ENCODE measurements around the gene PRPF4.
"Not testable (repeated sequence)": the region's sequence is repeated elsewhere in the genome, so short reads cannot be mapped to it uniquely, and the experiment has no call there.

Gene PRPF4

DNA sequence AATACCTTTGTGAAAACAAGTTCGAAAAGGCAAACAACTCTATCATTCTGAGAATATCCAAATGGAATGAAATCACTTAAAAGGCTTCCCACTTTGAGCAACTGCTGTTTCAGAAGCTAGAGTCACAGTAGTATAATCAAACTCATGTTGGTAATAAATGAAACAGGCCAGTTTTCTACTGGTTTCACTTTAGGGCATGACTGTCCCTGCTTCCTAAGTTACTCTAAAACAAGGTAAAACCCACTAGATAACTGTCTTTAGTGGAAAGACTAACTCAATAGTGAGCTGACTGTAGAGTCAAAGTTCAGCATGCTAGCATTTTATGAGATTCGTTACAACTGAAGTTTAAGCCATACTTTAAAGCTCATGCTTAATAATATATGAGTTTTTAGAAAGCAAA lies 6.1 kb upstream of the PRPF4 start:
- DNase-seq = no peak

DNA sequence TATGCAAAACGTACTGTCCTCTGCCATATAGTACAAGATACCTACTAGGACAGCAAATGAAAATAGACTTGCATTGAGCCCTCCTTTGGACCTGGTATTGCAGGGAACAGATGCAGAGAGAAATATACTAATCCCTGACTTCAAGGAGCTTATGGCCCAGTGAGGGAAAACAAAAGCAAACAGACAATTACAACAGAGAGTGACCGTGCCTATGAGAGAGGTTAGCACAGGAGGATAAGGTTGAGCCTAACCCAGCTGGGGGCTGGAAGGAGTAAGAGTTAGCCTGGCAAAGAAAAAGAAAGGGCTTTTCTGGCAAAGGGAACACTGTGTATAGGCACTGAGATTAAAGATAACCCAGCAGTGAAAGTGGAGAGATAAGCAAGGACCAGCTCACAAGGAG lies 5.6 kb upstream of the PRPF4 start:
- no peak for DNase-seq

DNA sequence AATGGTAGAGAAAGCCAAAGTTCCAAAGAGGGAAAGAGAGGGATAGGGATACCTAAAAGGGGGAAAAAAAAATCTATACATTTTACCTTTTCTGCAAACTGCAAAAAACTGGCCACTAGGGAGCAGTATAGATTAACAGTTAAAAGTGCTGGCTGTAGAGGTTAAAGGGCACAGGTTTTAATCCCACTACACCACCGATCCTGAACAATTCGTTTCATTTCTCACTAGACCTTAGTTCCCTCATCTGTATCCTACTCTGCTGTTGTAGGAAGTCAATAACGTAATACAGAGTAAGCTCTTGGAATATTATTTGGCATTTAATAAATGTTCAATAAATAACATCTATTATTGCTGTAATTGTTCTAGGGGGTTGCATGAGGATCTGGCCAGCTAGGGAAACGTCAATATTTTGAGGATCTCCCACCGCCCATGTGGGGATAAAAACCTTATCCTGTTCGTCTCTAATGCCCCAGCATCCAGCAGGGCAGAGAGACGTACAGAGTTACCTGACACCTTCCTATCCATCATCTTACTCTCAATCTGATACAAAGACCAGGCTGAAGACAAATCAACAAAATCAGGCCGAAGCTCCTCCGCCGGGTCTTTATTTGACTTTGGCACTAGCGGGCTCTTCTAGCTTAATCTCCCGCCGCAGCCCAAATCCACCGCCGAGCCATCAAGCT lies 843 bp upstream of the PRPF4 start:
- DNase-seq = peak; percentile 58

DNA sequence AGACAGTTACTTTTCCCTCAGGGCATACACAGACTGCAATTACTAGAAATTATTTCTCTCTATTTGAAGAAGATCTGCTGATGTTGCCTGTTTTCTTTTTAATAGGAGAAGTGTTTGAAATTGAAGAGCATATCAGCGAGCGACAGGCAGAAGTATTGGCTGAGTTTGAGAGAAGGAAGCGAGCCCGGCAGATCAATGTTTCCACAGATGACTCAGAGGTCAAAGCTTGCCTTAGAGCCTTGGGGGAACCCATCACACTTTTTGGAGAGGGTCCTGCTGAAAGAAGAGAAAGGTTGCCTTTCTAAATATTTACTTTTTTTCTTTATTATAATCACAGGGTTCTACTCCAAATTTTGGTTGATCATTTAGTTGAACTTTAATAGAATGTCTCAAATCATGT lies 3.4 kb downstream of the PRPF4 start:
- no peak for DNase-seq

DNA sequence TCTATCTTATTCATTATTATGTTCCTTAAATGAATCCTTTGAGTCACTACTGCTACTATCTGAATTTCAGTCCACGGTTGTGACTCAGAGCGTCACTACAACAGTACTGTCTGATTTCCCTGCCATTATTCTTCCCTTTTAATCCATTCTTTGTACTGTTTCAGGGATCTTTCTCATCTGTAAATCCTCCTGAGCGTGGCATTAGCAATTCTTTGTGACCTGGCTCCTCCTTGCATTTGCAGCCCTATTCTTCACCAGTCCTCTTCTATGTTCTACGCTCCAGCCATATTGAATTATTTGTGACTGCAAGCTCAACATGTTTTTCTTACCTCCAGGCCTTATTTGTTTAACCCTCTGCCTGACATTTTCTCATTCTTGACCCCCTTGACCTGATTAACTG lies 5.9 kb downstream of the PRPF4 start:
- no peak for DNase-seq

DNA sequence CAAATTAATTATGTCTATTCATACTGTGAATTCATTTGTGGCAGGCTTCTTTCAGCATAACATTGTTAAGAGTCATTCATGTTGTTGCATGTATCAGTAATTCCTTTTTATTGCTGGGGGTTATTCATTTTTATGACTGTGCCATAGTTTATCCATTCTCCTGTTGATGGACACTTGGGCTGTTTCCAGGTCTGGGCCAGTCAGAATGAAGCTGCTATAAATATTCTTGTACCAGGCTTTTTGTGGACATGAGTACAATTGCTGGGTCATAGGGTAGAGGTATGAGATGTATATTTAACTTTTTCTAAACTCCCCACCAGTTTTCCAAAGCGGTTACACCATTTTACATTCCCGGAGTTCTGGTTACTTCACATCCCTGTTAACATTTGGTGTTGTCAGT lies 13.6 kb downstream of the PRPF4 start:
- DNase-seq = no peak

DNA sequence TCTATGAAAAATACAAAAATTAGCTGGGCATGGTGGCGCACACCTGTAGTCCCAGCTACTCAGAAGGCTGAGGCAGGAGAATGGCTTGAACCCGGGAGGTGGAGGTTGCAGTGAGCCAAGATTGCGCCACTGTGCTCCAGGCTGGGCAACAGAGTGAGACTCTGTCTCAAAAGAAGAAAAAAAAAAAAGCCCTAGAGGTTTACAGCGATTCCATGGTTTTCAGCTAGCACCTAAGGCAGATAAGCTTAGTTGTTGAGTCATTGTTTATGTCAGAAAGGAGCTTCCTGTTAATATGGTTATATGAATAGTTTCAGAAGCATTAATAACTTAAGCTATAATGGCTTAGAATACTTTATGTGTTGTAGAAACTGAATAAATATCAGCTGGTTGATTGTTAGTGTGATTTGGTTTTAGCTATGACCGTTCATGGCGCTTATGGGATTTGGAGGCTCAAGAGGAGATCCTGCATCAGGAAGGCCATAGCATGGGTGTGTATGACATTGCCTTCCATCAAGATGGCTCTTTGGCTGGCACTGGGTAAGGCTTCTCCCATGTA lies 14.7 kb downstream of the PRPF4 start:
- DNase-seq = no peak

DNA sequence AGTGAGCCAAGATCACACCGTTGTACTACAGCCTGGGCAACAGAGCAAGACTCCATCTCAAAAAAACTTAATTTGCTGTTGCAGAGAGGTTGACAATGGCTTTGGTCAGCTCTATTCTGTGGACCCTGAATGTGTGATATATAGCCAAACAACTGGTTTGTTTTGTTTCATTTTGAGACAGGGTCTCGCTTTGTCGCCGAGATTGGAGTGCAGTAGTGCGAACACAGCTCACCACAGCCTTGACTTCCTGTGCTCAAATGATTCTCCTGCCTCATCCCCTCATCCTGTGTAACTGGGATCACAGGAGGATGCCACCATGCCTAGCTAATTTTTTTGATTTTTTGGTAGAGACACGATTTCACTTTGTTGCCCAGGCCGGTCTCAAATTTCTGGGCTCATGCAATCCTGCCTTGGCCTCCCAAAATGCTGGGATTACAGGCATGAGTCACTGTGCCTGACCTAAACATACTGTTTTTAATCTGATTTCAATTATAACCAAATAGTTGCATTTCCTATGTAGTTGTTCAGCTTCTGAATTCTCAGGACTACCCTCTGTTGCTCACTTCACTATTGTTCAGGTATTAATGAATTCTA lies 17.9 kb downstream of the PRPF4 start:
- DNase-seq = no peak

DNA sequence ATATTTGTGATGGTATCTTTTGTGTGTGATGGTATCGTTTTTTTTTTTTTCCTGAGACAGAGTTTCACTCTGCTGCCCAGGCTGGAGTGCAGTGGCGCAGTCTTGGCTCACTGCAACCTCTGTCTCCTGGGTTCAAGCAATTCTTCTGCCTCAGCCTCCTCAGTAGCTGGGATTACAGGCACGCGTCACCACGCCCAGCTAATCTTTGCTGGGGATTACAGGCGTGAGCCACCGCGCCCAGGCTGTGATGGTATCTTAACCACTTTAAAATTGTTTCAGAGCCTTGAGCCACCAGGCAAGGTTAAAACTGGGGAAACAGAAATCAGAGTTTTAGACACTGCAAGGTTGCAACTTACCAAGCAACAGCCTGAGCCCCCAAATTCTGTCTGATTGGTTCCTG lies 20.8 kb downstream of the PRPF4 start:
- DNase-seq = not testable (repeated sequence)

DNA sequence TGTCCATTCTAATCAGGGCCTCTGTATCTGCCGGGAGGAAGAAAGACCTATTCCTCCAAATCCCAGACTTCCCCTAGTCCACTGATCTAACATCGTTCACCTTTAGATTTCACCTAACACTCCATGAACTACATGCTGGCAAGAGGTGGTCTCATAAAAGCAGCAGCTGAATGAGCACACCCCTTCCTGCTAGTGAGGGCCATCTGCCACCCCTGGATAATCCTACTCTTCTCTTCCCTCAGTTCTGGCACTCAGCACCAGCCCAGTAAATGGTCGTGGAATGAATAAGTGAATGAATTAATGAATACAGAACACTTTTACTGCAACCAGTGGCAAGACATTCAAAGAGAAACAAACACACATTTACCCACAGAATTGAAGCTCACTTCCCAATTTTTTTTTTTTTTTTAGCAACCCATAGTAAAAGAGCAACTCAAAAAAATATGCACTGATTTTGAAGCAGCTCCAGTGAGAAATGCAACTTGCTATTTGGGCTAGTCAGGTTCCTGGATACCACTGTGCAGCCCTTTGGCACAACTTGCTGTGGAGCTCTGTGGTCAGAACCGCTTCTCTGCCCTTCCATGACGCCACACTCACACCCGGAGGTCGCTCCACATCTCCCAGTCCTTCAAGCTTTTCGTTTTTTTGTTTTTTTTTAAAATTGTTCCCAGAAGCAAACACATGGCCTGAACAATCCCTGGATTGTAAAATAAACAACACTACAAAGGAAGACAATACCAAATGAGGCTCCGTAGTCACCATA lies 21.5 kb downstream of the PRPF4 start:
- DNase-seq = peak; percentile 50

DNA sequence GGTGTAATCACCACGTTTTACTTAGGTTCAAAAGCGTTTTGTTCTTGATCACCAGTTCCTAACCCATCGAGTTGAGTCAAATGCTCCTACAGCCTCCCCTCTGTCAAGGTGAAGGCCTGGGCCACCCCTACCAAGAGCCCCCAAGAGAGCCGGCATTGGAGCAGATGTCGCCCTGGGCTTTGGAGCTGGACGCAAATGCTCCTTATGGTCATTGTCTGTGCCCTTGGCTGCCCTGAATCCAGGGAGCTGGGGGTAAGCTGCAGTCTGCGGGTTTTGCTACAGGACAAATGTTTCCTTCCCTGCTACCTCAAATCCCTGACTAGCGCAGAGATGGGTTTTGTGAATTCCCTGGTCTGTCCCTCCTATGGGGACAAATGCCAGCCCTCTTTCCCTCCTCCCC lies 22.9 kb downstream of the PRPF4 start:
- no peak for DNase-seq

DNA sequence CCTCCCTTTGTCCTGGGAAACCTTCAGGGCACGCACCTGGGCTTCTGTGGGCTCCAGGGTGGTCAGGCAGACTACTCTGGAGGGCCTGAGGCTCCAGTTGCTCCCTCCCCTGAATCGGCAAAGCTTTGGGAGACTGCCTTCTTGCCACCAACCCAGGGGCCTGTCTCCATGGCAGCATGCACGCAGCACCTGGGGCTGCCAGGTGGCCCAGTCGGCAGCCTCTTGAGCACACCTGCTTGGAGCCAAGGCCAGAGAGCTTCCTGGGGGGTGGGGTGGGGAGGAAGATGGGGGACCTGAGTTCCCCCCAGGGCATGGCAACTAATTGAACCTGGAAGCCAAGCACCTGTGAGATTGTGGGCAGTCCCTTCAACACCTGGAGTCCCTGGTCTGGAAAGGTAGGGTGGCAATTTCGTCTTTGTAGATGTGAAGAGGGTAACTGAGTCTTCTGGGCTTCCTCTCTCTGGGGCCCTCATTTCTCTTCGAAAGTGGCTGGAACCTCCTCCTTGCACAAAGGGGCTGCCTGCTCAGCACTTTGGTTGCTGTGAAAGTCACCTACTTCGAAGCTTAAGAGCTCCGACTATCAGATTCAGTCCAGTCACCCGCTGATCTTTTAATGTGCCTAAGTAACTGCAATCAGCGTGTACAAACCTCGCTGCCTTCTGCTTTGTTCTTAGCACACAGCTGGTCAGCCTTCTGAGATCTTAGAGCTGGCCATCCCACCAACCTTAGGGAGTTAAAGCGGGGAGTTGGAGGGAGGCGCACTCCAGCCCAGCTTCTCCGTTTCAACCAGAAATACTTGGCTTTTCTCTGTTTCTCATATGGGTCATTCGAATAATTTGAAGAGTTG lies 23.7 kb downstream of the PRPF4 start:
- DNase-seq = no peak

DNA sequence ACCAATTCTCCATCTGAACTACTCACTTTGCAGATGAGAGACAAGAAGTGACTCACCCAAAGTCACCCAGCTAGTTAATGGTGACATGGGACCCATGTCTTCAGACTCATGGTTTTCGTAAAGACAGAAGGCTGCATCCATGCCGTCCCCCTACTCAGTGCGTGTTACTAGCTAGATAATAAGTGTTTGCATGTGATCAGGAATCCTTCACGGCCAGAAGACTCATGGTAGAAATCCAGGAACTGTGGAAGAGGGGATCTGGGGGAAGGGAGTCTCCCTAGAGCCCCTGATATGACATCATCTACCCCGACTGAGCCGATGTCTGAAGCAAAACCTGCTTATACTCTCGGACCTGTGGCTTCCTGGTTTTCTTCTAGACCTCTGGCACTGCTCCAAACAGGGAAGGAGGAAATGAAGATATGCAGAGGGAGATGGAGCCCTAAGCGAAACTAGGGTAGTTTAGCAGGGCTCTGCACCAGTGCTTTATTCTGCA lies 24.4 kb downstream of the PRPF4 start:
- no peak for DNase-seq

DNA sequence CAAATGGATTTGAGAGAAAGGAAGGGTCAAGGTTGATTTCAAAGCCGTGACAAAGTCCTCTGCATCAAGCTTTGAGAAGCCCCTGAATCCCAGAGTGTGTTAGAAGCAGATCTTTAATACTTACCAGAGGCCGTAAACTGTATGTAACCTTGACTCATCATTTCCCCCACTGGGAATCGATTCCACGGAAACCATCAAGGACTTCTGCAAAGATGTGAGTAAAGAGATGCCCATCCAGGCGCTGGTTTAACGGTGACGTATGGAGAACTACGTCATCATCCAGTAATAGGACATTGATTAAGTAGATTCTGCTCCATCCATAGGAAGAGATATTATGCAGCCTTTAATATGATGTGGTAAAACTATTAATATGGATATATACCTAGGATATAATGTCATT lies 26.1 kb downstream of the PRPF4 start:
- DNase-seq = no peak

DNA sequence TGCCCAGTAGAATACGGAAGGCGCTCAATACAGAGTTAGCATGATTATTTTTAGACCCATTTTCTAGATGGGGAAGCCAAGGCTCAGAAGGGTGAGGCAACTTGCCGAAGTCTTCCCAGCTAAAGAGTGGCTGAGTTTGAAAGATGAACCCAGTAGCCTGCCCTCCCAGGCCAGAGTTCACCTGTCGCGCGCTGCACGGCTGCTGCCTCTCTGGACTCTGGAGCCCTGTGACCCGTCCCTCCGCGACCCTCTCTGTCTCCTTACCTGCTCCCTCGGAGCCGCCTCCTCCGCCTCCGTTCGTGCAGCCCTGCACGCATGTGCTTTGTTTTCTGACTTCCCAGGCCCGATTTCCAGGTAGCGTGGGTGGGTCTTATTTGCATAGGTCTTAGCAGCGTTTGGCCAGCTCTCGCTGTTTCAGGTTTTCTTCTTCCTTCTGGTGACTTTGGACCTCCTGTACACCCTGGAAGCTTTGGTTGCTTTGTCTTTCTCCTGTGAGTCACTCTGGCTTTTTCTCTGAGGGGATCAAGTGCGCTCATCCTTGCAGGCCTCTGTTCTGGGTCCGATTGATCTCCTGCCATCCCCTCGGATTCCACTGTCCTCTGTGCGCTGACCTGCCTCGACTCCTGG lies 27.4 kb downstream of the PRPF4 start, which contains the start of gene RNF183:
Gene RNF183 (minus strand): TSS at position 585 of the 627 bp plus-strand sequence. CDS start 5,192 bp downstream, outside the sequence.
- DNase-seq = no peak

DNA sequence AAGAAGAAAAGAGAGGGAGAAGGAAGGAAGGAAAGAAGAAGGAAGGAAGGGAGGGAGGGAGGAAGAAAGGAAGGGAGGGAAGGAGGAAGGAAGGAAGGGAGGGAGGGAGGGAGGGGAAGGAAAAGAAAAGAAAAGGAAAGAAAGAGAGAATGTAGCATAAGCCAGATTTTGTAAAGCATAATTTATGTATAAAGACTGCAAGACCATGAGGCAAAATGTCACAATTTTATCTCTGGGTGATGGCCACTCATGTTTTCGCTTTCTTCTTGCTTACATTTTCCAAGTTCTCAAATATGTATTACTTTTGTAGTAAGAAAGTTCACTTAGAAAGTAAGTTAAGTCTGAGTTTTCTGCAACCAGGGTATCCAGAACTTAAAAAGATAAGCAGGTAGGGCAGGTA lies 31.1 kb downstream of the PRPF4 start:
- no peak for DNase-seq

DNA sequence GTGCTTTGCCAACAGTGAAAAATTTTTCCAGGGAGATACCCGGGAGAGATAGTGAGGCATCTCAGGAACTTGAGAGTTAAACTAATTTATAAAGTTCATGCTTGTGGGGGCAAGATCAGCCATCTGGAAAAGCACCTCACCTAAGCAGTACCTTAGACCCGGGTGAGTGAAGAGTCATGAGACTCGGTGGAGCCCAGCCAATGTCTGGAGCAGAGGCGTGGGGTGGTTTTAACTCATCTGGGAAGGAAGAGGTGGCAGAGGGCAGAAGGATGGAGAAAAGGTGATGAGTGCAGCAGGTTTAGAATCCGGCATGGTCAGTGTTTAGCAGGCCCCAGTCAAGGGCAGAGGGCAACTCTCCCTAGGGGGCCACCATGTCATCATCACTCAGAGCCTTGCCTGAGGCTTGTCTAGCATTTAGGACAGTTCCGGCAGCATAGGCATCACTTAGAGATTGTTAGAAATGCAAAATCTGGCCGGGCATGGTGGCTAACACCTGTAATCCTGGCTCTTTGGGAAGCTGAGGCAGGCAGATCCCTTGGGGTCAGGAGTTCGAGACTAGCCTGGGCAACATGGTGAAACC lies 32.0 kb downstream of the PRPF4 start:
- no peak for DNase-seq

DNA sequence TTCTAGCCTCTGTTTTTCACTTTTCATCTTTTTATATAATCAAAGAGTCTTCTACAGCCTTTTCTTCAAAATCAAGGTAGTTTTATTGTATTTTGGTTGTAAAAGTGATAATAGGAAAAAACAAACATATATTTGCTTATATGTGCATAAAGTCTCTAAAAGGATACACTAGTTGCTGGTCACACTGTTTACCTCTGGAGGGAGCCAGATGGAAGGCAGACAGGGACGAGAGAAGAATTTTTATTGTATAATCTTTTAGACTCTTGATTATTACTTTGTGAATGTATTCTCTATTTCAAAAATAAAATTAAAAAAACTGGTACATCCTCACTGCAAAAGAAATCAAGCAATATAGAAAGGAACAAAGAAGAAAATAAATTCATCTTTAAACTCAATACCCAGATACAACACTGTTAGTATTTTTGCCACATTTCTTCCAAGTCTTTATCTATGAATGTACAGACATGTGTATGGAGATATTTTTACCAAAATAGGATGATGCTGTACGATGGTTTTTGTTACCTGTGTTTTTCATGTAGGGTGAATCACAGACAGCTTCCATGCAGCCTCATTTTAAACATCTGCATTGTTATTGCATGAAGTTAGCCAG lies 33.9 kb downstream of the PRPF4 start:
- peak; percentile 14 for DNase-seq

DNA sequence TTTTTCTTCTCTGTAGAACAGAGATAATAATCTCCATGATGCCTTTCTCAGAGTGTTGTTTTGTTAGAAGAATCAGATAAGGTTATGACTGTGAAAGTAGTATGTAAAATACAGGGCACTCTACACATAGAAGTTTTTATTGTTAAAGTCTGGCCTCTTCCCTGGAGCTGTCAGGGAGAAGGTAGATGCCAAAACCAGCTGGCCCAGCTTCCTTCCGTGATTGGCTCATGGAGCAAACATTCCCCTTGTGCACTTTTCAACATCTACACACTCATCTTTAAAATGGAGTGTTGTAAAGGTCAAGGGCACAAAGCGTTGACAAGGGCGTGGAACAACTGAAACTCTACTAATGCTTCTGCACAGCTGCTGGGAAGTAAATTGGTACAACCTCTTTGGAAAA lies 35.1 kb downstream of the PRPF4 start:
- no peak for DNase-seq

DNA sequence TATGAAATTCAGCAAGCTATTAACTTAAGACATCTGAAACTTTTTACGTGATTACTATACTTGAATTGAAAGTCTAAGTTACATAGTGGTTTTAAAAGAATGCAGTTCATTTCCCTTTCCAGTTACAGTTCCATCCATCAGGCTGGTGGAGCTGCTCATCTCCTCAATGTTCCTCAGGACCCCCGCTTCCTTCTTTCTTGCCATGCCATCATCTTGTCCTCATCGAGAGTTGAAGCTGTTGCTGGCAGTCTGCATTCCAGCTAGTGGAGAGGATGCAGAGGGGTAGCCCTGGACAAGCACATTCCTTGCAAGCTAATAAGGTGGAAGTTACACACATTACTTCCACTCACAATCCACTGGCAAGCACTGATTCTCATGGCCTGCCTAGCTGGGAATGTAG lies 36.5 kb downstream of the PRPF4 start:
- no peak for DNase-seq

DNA sequence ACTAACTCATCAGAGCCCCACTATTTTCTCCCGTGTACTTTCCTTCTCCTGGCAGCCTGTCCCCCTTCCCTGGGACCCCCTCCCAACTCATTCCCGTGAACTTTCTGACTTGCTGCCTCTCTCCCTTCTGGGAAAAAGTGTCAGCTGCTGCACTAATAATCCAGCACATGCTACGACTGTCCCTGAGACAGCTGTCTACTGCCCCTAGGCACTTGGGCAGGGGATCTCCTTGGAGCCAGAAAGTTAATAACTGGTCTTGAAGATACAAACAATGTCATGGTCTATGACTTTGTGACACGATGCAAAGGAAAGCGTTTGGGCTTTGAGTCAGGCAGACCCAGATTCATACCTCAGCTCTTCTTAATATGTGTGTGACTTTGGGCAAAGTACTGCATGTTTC lies 37.8 kb downstream of the PRPF4 start:
- no peak for DNase-seq

Measured in NCI-H1694 (cell line).